Keratinocyte (primary cell): Measurements from ENCODE around the gene SDHAF2. TPM values are rescaled to one million over a fixed set of nuclear protein-coding genes. Genes with fewer than 3 reads are reported as not detected.

ENCODE experiments used
- DNase-seq: peaks from one replicate; pipeline ENCODE4 v3.0.0-alpha.2; 2011; ENCODE audit warnings: low read depth, missing footprints, low spot score
- FAIRE-seq: peaks from 2 replicates; lab custom pipeline; 2011; peaks lifted over from hg19 to GRCh38; lab: Jason Lieb, UNC
- H2AFZ ChIP-seq: 2 replicates; pipeline ENCODE4 v1.6.0; 2012; ENCODE audit warnings: low read length, control low read depth, inconsistent platforms; ENCODE audit not compliant: control insufficient read depth
- H3K27ac ChIP-seq: 2 replicates; pipeline ENCODE4 v1.5.1; 2011; ENCODE audit warnings: low read length; ENCODE audit not compliant: control insufficient read depth, insufficient read depth
- H3K27me3 ChIP-seq: 3 replicates; pipeline ENCODE4 v1.6.0; 2011; ENCODE audit warnings: low read length; ENCODE audit not compliant: control insufficient read depth, insufficient read depth; ENCODE audit errors: extremely low read depth
- H3K36me3 ChIP-seq, 2 experiments: 2 replicates in 1 of 2; 3 replicates in 1 of 2; pipeline ENCODE4 v1.5.1; 2011; ENCODE audit warnings: low read length in 2 of 2, mild to moderate bottlenecking in 1 of 2; ENCODE audit not compliant: control insufficient read depth in 2 of 2, insufficient read depth in 2 of 2; ENCODE audit errors: extremely low read depth in 1 of 2
- H3K4me1 ChIP-seq: 3 replicates; pipeline ENCODE4 v1.5.1; 2011; ENCODE audit warnings: low read length; ENCODE audit not compliant: control insufficient read depth, insufficient read depth; ENCODE audit errors: extremely low read depth
- H3K4me2 ChIP-seq: 3 replicates; pipeline ENCODE4 v1.6.0; 2011; ENCODE audit warnings: low read depth, low read length; ENCODE audit not compliant: control insufficient read depth, insufficient read depth; ENCODE audit errors: extremely low read depth
- H3K4me3 ChIP-seq, 3 experiments: fragments of 200-600 bp in 1 of 3; sonication (generic) in 1 of 3; 2 replicates in 2 of 3; 3 replicates in 1 of 3; pipeline ENCODE4 v1.5.1; 2011 to 2016; ENCODE audit warnings: low read length in 3 of 3, mild to moderate bottlenecking in 3 of 3, control low read depth in 2 of 3, inconsistent platforms in 1 of 3, low read depth in 1 of 3, mixed read lengths in 1 of 3, mixed run types in 1 of 3, moderate library complexity in 1 of 3; ENCODE audit not compliant: control insufficient read depth in 2 of 3, insufficient read depth in 2 of 3; ENCODE audit errors: extremely low read depth in 1 of 3
- H3K79me2 ChIP-seq: 2 replicates; pipeline ENCODE4 v1.6.0; 2012; ENCODE audit warnings: low read length; ENCODE audit not compliant: control insufficient read depth, insufficient read depth
- H3K9ac ChIP-seq: 3 replicates; pipeline ENCODE4 v1.6.0; 2011; ENCODE audit warnings: low read length; ENCODE audit not compliant: control insufficient read depth, insufficient read depth; ENCODE audit errors: extremely low read depth
- H3K9me1 ChIP-seq: 3 replicates; pipeline ENCODE4 v1.6.0; 2011; ENCODE audit warnings: low read length; ENCODE audit not compliant: control insufficient read depth, insufficient read depth; ENCODE audit errors: extremely low read depth
- H3K9me3 ChIP-seq: 2 replicates; pipeline ENCODE4 v1.5.1; 2012; ENCODE audit warnings: low read depth, low read length; ENCODE audit not compliant: control insufficient read depth
- H4K20me1 ChIP-seq: 3 replicates; pipeline ENCODE4 v1.6.0; 2011; ENCODE audit warnings: low read length; ENCODE audit not compliant: control insufficient read depth, insufficient read depth; ENCODE audit errors: extremely low read depth
- EZH2 ChIP-seq: IDR thresholded peaks from one replicate; pipeline ENCODE4 v1.6.1; 2012; ENCODE audit warnings: inconsistent platforms, mild to moderate bottlenecking, low read length, moderate library complexity
- dilution Hi-C: fragments of 300-500 bp; cut with MboI; formaldehyde crosslinking; loops from one replicate; pipeline ENCODE4 v1.7.0; 2020; ENCODE audit warnings: low sequenced_read_pairs; ENCODE audit not compliant: extremely low pct_ligation_motif_present
- polyA plus RNA-seq, 5 experiments: library from polyadenylated mRNA; depleted of rRNA in 3 of 5; stranded (reverse) in 3 of 5; stranded (forward) in 1 of 5; unstranded in 1 of 5; fragments of >200 nt; gene quantifications; 1 replicate in 1 of 5; 2 replicates in 3 of 5; 3 replicates in 1 of 5; pipeline versions ENCODE4 v1.2.1 to v1.2.3, GENCODE V29; 2011 to 2012; ENCODE audit warnings: missing spikeins in 2 of 5, low read depth in 1 of 5, low replicate concordance in 1 of 5
- TF ChIP-seq, protein P1 (sequence below), 3 experiments: IDR thresholded peaks in 1 of 3; conservative IDR thresholded peaks in 1 of 3; optimal IDR thresholded peaks in 1 of 3; 2 replicates in 2 of 3; 3 replicates in 1 of 3; pipeline versions ENCODE3 to v1.5.1; 2011; ENCODE audit warnings: low read length in 3 of 3, mild to moderate bottlenecking in 3 of 3, moderate library complexity in 2 of 3, control low read depth in 1 of 3, inconsistent platforms in 1 of 3; ENCODE audit not compliant: insufficient read depth in 2 of 3; ENCODE audit errors: extremely low read depth in 1 of 3

SDHAF2 gene
- polyA plus RNA-seq, 1 donor (not counting 4 experiments of a cell fraction or from before 2014, with no cell fraction given) = 56.4 TPM

DNA sequence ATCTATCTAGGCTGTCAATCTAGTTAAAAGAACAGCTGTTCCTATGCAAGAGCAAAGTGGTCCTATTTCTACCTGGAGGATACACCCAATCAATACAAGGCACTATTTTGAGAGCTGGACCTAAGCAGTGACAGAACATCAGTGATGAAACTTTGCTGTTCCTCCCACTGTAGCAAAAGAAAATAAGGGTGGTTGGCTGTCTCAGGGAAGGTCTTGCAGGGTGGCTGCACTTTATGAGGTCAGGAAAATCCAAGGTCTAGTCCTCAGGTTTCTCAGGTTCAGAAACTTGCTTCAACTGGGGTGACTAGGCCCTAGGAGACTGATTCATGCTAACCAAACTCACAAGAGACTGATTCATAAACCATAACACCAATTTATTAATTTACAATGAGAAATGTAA is 11.8 kb upstream of the SDHAF2 start:
- TF ChIP-seq EZH2 = no peak
- TF ChIP-seq, protein P1, sequence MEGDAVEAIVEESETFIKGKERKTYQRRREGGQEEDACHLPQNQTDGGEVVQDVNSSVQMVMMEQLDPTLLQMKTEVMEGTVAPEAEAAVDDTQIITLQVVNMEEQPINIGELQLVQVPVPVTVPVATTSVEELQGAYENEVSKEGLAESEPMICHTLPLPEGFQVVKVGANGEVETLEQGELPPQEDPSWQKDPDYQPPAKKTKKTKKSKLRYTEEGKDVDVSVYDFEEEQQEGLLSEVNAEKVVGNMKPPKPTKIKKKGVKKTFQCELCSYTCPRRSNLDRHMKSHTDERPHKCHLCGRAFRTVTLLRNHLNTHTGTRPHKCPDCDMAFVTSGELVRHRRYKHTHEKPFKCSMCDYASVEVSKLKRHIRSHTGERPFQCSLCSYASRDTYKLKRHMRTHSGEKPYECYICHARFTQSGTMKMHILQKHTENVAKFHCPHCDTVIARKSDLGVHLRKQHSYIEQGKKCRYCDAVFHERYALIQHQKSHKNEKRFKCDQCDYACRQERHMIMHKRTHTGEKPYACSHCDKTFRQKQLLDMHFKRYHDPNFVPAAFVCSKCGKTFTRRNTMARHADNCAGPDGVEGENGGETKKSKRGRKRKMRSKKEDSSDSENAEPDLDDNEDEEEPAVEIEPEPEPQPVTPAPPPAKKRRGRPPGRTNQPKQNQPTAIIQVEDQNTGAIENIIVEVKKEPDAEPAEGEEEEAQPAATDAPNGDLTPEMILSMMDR (optimal IDR thresholded peaks at IDR 0.05 in 1 of 3, IDR thresholded peaks at IDR 0.05 in 1 of 3, conservative IDR thresholded peaks at IDR 0.05 in 1 of 3; ENCODE audit: extremely low read depth in 1 of 3, insufficient read depth in 2 of 3, low read length in 3 of 3) = no peak
- no peak overlapping the region for H3K9ac ChIP-seq
- DNase-seq (no peak), FAIRE-seq (no peak)
- no peak overlapping the region for H3K4me3 ChIP-seq
- H3K9me1 ChIP-seq = no peaks in the 10 kb centered on the region
- peak overlapping the region; percentile 10 for H3K27ac ChIP-seq
- dilution Hi-C loops = no loop called here
- no peaks in the 10 kb centered on the region for H3K4me1 ChIP-seq
- no peaks in the 10 kb centered on the region for H3K9me3 ChIP-seq
- H3K36me3 ChIP-seq = peaks cover 40 to 70% of the 10 kb centered on the region in 2 experiments
- peaks cover 28% of the 10 kb centered on the region for H3K79me2 ChIP-seq
- H4K20me1 ChIP-seq = peaks cover 6% of the 10 kb centered on the region
- no peaks in the 10 kb centered on the region for H3K27me3 ChIP-seq
- no peak overlapping the region for H3K4me2 ChIP-seq
- no peak overlapping the region for H2AFZ ChIP-seq

GRCh38 chr11:61422226-61422625 is 7.7 kb upstream of the SDHAF2 start:
- no peak for FAIRE-seq
- peaks cover 29 to 45% of the 10 kb centered on the region in 2 experiments for H3K36me3 ChIP-seq
- H3K9me3 ChIP-seq = no peaks in the 10 kb centered on the region
- no peak for DNase-seq
- H3K4me1 ChIP-seq = no peaks in the 10 kb centered on the region
- dilution Hi-C loops = no loop called here
- H3K4me2 ChIP-seq = no peak overlapping the region
- H3K4me3 ChIP-seq = no peak overlapping the region
- H3K79me2 ChIP-seq = peaks cover 57% of the 10 kb centered on the region
- H3K9ac ChIP-seq = no peak overlapping the region
- no peaks in the 10 kb centered on the region for H3K27me3 ChIP-seq
- H2AFZ ChIP-seq = no peak overlapping the region
- no peaks in the 10 kb centered on the region for H3K9me1 ChIP-seq
- H3K27ac ChIP-seq = no peak overlapping the region
- TF ChIP-seq, protein P1 (optimal IDR thresholded peaks at IDR 0.05 in 1 of 3, IDR thresholded peaks at IDR 0.05 in 1 of 3, conservative IDR thresholded peaks at IDR 0.05 in 1 of 3; ENCODE audit: extremely low read depth in 1 of 3, insufficient read depth in 2 of 3, low read length in 3 of 3) = no peak
- no peak for TF ChIP-seq EZH2
- peaks cover 4% of the 10 kb centered on the region for H4K20me1 ChIP-seq
